ENCODE measurements around the gene MCRS1.

- TF ChIP-seq POLR2A (IDR thresholded peaks at IDR 0.05; ENCODE audit: low read depth, low read length) (no peak), POLR2AphosphoS5 (IDR thresholded peaks at IDR 0.05; ENCODE audit: insufficient read depth, low read depth, low read length) (no peak), MAX (IDR thresholded peaks at IDR 0.05; ENCODE audit: insufficient read depth, insufficient read length) (no peak), JUN (IDR thresholded peaks at IDR 0.05; ENCODE audit: borderline replicate concordance, insufficient read depth, insufficient read length, low read depth) (no peak), EZH2 (IDR thresholded peaks at IDR 0.05; ENCODE audit: borderline replicate concordance, low read depth, low read length, severe bottlenecking) (no peak), FOS (IDR thresholded peaks at IDR 0.05; ENCODE audit: borderline replicate concordance, insufficient read depth, low read length) (no peak), MYC (IDR thresholded peaks at IDR 0.05; ENCODE audit: low read depth, low read length) (no peak), GATA2 (IDR thresholded peaks at IDR 0.05; ENCODE audit: insufficient read depth, insufficient read length, low read depth, low read length) (no peak)
- TF ChIP-seq, protein P1, sequence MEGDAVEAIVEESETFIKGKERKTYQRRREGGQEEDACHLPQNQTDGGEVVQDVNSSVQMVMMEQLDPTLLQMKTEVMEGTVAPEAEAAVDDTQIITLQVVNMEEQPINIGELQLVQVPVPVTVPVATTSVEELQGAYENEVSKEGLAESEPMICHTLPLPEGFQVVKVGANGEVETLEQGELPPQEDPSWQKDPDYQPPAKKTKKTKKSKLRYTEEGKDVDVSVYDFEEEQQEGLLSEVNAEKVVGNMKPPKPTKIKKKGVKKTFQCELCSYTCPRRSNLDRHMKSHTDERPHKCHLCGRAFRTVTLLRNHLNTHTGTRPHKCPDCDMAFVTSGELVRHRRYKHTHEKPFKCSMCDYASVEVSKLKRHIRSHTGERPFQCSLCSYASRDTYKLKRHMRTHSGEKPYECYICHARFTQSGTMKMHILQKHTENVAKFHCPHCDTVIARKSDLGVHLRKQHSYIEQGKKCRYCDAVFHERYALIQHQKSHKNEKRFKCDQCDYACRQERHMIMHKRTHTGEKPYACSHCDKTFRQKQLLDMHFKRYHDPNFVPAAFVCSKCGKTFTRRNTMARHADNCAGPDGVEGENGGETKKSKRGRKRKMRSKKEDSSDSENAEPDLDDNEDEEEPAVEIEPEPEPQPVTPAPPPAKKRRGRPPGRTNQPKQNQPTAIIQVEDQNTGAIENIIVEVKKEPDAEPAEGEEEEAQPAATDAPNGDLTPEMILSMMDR (IDR thresholded peaks at IDR 0.05; ENCODE audit: extremely low read depth in 1 of 2, insufficient read depth in 1 of 2, low read depth in 1 of 2, low read length in 2 of 2), result no peak
These were observed 27.5 kb downstream of the MCRS1 start for GRCh38 chr12:49540229-49541139.
